GM12874 (cell line): ENCODE measurements around the gene FTO.

Source experiments
- TF ChIP-seq, protein P1 (sequence below): IDR thresholded peaks from 2 replicates; pipeline ENCODE4 v1.5.1; 2011; ENCODE audit warnings: low read depth, mild to moderate bottlenecking, control low read depth, low read length, moderate library complexity; ENCODE audit not compliant: insufficient read depth

FTO gene

DNA sequence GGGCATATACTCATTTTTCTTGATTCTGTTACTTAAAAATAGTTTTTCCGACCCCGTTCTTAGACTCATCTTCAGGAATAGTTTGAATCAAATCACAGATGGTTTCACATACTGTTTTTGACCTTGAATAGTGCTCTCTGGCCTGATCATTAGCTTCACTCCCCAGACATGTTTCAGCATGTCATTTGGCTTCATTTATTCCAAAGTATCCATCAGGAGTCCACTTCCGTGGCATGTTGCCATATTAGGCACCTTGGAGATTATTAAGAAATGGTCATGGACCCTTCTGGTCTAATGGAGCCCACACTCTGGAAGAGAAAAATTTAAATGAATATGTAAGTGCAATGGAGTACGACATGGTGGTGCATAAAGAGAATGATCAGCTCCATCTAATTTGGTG, 222.3 kb downstream of the FTO start:
- TF ChIP-seq, protein P1, sequence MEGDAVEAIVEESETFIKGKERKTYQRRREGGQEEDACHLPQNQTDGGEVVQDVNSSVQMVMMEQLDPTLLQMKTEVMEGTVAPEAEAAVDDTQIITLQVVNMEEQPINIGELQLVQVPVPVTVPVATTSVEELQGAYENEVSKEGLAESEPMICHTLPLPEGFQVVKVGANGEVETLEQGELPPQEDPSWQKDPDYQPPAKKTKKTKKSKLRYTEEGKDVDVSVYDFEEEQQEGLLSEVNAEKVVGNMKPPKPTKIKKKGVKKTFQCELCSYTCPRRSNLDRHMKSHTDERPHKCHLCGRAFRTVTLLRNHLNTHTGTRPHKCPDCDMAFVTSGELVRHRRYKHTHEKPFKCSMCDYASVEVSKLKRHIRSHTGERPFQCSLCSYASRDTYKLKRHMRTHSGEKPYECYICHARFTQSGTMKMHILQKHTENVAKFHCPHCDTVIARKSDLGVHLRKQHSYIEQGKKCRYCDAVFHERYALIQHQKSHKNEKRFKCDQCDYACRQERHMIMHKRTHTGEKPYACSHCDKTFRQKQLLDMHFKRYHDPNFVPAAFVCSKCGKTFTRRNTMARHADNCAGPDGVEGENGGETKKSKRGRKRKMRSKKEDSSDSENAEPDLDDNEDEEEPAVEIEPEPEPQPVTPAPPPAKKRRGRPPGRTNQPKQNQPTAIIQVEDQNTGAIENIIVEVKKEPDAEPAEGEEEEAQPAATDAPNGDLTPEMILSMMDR, result no peak

DNA sequence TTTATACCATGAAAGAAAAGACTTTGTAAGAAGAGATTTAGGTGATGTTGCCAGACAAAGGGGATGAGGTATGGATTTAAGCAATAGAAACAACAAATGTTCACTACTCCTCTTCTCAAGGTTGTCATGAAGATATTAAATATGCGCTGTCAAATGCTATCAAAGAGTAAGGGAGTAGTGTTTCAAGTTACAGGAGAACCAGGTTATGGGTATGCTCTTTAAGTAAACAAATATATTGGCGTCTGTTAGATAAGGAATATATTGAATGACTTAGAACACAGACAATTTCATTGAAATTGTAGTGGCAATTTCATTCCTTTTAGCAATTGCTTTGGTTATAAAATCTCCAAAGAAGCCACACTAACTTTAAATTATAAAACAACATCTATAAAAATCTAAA, 229.0 kb downstream of the FTO start:
- TF ChIP-seq, protein P1, result no peak

DNA sequence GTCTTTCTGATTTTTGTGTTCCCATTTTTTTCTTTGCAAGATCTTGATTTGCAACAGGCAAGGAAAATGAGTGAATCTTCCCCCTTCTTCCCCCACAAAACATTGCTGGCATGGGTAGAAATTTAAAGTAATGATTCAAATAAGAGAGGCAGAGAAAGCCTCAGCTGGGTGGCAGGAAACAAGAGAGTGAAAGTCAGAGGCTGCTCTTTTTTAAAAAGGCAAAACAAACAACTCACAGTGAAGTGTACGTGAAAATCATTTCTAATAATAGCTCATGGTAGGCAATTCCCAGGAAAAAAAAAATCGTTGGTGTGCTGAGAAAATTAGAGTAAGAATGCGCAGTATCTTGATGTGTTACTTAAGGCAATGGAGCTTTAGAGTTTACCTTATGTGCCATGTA, 229.5 kb downstream of the FTO start:
- TF ChIP-seq, protein P1, result no peak

DNA sequence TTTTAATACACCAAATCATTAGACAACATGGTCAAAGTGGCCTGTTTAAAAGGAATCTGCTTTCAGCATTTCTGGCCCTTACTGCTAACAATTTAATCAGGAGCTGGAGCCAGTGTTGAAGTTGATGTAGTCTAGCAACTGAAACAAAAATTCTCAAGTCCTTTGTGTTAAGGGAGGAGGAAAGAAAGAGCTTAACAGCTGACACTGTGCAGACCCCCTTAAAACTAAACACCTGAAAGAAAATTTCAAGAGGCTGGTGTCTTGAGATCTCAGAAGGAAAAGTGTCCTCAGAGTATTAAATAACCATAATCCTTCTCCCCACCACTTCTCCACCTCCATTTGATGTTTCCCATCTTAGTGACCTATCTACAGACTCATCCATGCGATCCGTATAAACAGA, 232.1 kb downstream of the FTO start:
- TF ChIP-seq, protein P1, result no peak

DNA sequence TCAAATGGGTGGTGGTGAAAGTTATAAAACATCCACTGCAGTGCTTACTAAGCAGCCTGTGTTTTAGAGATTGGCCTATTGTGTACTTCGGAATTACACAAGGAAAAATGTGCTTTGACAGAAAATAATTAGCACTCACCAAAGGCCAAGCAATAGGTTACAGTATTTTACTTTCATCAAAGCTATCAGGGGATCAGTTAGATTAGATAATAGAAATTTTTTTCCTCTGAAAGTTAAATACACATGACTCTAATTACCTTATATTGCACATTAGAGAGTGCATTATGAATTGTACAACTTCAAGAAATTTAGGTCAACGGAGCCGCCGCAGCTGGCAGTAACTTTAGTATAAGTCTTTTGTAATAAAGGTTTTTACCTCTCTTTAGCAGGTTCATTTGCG, 232.6 kb downstream of the FTO start:
- TF ChIP-seq, protein P1, result no peak

DNA sequence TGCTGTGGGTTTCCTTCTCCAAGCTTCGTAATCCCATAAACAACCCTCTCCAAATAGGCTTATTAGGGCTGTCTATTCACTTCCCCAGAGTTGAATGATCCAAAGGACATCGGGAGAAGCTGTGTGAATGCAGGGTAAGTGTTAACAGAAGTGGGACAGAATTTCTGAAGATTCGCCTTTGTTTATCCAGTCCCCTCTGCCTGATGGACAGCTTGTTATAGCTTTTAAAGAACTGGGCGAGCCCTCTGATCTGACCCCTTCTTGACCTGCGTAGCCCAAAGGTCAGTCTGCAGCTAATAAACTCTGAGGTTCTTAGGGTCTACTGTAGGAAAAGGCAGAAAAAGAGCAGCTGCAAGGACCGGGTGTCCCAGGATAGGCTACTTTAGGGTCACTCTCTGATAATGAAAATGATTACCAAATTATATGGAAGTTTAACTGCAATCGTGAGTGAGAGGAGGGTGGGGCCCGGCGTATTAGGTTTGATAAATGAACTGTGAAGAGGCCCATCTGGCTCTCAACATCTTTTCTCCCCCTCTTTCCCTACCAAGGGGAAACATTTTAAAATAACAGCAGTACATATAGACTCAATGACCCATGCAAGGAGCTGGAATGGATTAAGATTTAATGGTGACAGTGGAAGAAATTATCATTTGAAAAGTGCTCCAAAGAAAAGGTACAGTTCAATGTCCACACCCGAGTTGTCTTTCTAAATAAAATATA, 233.4 kb downstream of the FTO start:
- TF ChIP-seq, protein P1, result no peak

DNA sequence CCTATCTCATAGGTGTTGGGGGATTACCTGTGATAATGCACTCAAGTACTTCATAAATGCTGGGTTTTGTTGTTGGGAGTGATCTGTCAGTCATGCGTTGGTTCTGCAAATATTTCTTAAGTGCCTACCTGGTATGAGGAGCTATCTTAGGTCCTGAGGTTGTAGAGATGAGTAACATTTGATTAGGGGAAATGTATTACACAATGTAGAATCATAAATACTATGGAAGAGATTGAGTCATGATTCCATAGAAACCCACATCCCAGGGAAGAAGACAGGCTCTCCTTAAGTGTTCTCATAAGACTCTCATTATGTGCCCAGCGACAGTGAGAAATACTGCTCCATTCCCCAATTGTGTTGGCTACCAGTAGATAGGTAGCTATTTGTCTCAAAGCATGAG, 240.1 kb downstream of the FTO start:
- TF ChIP-seq, protein P1, result no peak
